Non-pigmented ciliary epithelial cell (primary cell): Measurements from ENCODE around the gene RAP1A.
"Not testable (repeated sequence)": the region's sequence is repeated elsewhere in the genome, so short reads cannot be mapped to it uniquely, and the experiment has no call there.

Experiments used
- DNase-seq: peaks from one replicate; pipeline ENCODE4 v3.0.0-alpha.2; 2010; ENCODE audit warnings: low read depth

The RAP1A gene

GRCh38 chr1:111738133-111738435, 118.5 kb downstream of the RAP1A start:
- DNase-seq, result no peak

GRCh38 chr1:111738436-111739193, 119.0 kb downstream of the RAP1A start:
- no peak for DNase-seq

- no peak for DNase-seq
These were observed 119.8 kb downstream of the RAP1A start, which contains the start of gene INKA2 for GRCh38 chr1:111739194-111739924. INKA2 (minus strand) TSS chr1:111739395; CDS start chr1:111739242, 153 bp downstream.

- DNase-seq, result no peak
These were observed 120.6 kb downstream of the RAP1A start for GRCh38 chr1:111739925-111740765.

GRCh38 chr1:111742292-111742691, 122.7 kb downstream of the RAP1A start:
- not testable (repeated sequence) for DNase-seq

- no peak for DNase-seq
These were observed 123.5 kb downstream of the RAP1A start for GRCh38 chr1:111742938-111743549.

- no peak for DNase-seq
These were observed 124.1 kb downstream of the RAP1A start for GRCh38 chr1:111743679-111744101.

- no peak for DNase-seq
These were observed 126.4 kb downstream of the RAP1A start for GRCh38 chr1:111745675-111746613.

- DNase-seq, result no peak
These were observed 127.0 kb downstream of the RAP1A start for GRCh38 chr1:111746614-111746999.

GRCh38 chr1:111747282-111747734, 127.7 kb downstream of the RAP1A start:
- no peak for DNase-seq

- DNase-seq, result no peak
These were observed 128.4 kb downstream of the RAP1A start for GRCh38 chr1:111747947-111748346.

- no peak for DNase-seq
These were observed 130.0 kb downstream of the RAP1A start for GRCh38 chr1:111749628-111750027.

- no peak for DNase-seq
These were observed 131.3 kb downstream of the RAP1A start for GRCh38 chr1:111750856-111751255.

GRCh38 chr1:111751906-111752575, 132.5 kb downstream of the RAP1A start:
- DNase-seq, result no peak

- no peak for DNase-seq
These were observed 135.4 kb downstream of the RAP1A start for GRCh38 chr1:111754984-111755330.

- peak; percentile 92 for DNase-seq
These were observed 135.9 kb downstream of the RAP1A start, which contains the start of gene DDX20 for GRCh38 chr1:111755331-111756123. DDX20 (plus strand) TSS chr1:111755901; CDS start chr1:111755925, 24 bp downstream.

GRCh38 chr1:111756124-111756513, 136.5 kb downstream of the RAP1A start:
- DNase-seq, result no peak

GRCh38 chr1:111758373-111758772, 138.8 kb downstream of the RAP1A start:
- no peak for DNase-seq

GRCh38 chr1:111761717-111762116, 142.1 kb downstream of the RAP1A start:
- no peak for DNase-seq

- no peak for DNase-seq
These were observed 142.7 kb downstream of the RAP1A start for GRCh38 chr1:111762332-111762731.
